ENCODE results near the gene ZNF473.

- TF ChIP-seq POLR2A (IDR thresholded peaks at IDR 0.05; ENCODE audit: low read length) (no peak), CTCF (IDR thresholded peaks at IDR 0.05) (no peak), MAZ (IDR thresholded peaks at IDR 0.05; ENCODE audit: borderline replicate concordance, low read depth, low read length) (no peak), EP300 (IDR thresholded peaks at IDR 0.05) (no peak), CEBPB (IDR thresholded peaks at IDR 0.05) (no peak), SMC3 (IDR thresholded peaks at IDR 0.05) (no peak), BHLHE40 (IDR thresholded peaks at IDR 0.05; ENCODE audit: low read depth, low read length) (no peak), REST (IDR thresholded peaks at IDR 0.05) (no peak), E2F6 (IDR thresholded peaks at IDR 0.05; ENCODE audit: borderline replicate concordance, low read depth) (no peak)
Measured at GRCh38 chr19:50043967-50044366, 18.2 kb downstream of the ZNF473 start.

All from A549 (cell line).